PC-3 (cell line): ENCODE data around the gene NAPSA. TPM values are rescaled to one million over a fixed set of nuclear protein-coding genes. Genes with fewer than 3 reads are reported as not detected.

Source experiments
- ATAC-seq: fragments of 200-7000 bp; cut with Tn5 transposase; 2 replicates; pipeline ENCODE4 v1.9.1; 2020; ENCODE audit warnings: mild to moderate bottlenecking, moderate library complexity
- BruUV-seq: library from RNA; stranded (reverse); fragments of 400-500 nt; replicated peaks from 2 replicates; lab custom pipeline; 2021; lab: Mats Ljungman, UMichigan
- CTCF ChIA-PET: fragments of 300-600 bp; sonication (Branson Sonifier 250); formaldehyde crosslinking; loops from one replicate; lab custom pipeline; 2022; ENCODE audit warnings: antibody characterized with exemption; lab: Charles Lee
- POLR2A ChIA-PET: fragments of 300-600 bp; sonication (Branson Sonifier 250); formaldehyde crosslinking; loops from one replicate; lab custom pipeline; 2022; ENCODE audit warnings: antibody characterized with exemption; ENCODE audit not compliant: unreplicated experiment; lab: Charles Lee
- DNase-seq: peaks from one replicate; pipeline ENCODE4 v3.0.0-alpha.2; 2015
- H2AFZ ChIP-seq: fragments of 300-600 bp; sonication (generic); 2 replicates; pipeline ENCODE4 v1.6.0; 2016; ENCODE audit warnings: antibody characterized with exemption, low read length
- H3F3A ChIP-seq: fragments of 300-600 bp; sonication (generic); one replicate; pipeline ENCODE4 v1.6.0; 2017; ENCODE audit warnings: antibody characterized with exemption, low read length, control low read depth, mild to moderate bottlenecking; ENCODE audit not compliant: unreplicated experiment
- H3K27ac ChIP-seq: fragments of 300-600 bp; sonication (generic); 2 replicates; pipeline ENCODE4 v1.5.1; 2016; ENCODE audit warnings: mild to moderate bottlenecking, low read length
- H3K27me3 ChIP-seq: fragments of 300-600 bp; sonication (generic); 2 replicates; pipeline ENCODE4 v1.6.1; 2016; ENCODE audit warnings: low read length, mixed read lengths
- H3K36me3 ChIP-seq: fragments of 300-600 bp; sonication (generic); 2 replicates; pipeline ENCODE4 v1.6.1; 2016; ENCODE audit warnings: low read depth, mixed run types, low read length, mixed read lengths
- H3K4me1 ChIP-seq: fragments of 300-600 bp; sonication (generic); 2 replicates; pipeline ENCODE4 v1.5.1; 2016; ENCODE audit warnings: low read length; ENCODE audit not compliant: insufficient read depth
- H3K4me2 ChIP-seq: fragments of 300-600 bp; sonication (generic); 2 replicates; pipeline ENCODE4 v1.6.0; 2016; ENCODE audit warnings: low read length
- H3K4me3 ChIP-seq: fragments of 300-600 bp; sonication (generic); 2 replicates; pipeline ENCODE4 v1.5.1; 2016; ENCODE audit warnings: mild to moderate bottlenecking, low read length, mixed read lengths
- H3K79me2 ChIP-seq: fragments of 300-600 bp; sonication (generic); 2 replicates; pipeline ENCODE4 v1.6.1; 2017; ENCODE audit warnings: low read length, mixed read lengths
- H3K9ac ChIP-seq: fragments of 300-600 bp; sonication (generic); 2 replicates; pipeline ENCODE4 v1.6.0; 2016; ENCODE audit warnings: mild to moderate bottlenecking, low read length
- H3K9me2 ChIP-seq: fragments of 300-600 bp; sonication (generic); replicated peaks from 2 replicates; pipeline ENCODE4 v1.6.1; 2016; ENCODE audit warnings: mixed run types, low read length, mixed read lengths
- H3K9me3 ChIP-seq: fragments of 300-600 bp; sonication (generic); 2 replicates; pipeline ENCODE4 v1.6.1; 2016; ENCODE audit warnings: low read length, mixed read lengths
- H4K20me1 ChIP-seq: fragments of 300-600 bp; sonication (generic); 2 replicates; pipeline ENCODE4 v1.6.1; 2016; ENCODE audit warnings: low read length, mixed read lengths
- EZH2 ChIP-seq: fragments of 300-600 bp; sonication (generic); IDR thresholded peaks from one replicate; pipeline ENCODE4 v1.6.1; 2017; ENCODE audit warnings: antibody characterized with exemption, mild to moderate bottlenecking, low read length; ENCODE audit not compliant: unreplicated experiment
- EZH2phosphoT487 ChIP-seq: fragments of 300-600 bp; sonication (generic); IDR thresholded peaks from 2 replicates; pipeline ENCODE4 v1.6.1; 2018; ENCODE audit warnings: mild to moderate bottlenecking, antibody characterized with exemption, low read length, borderline replicate concordance
- intact Hi-C: fragments of 100-400 bp; cut with micrococcal nuclease; formaldehyde crosslinking; loops from 2 replicates; pipeline ENCODE4 v1.9.0; 2023
- total RNA-seq: library from RNA; depleted of rRNA; stranded (reverse); fragments of >200 nt; gene quantifications from 2 replicates; pipeline ENCODE4 v1.2.3, GENCODE V29; 2014
- TF ChIP-seq, protein P1 (sequence below): fragments of 300-600 bp; sonication (generic); conservative IDR thresholded peaks from 2 replicates; pipeline ENCODE4 v1.5.1; 2017; ENCODE audit warnings: antibody characterized with exemption, low read depth, mild to moderate bottlenecking, low read length

The NAPSA gene
- total RNA-seq, 1 experiment from 2014 or later: 3.0 TPM

DNA sequence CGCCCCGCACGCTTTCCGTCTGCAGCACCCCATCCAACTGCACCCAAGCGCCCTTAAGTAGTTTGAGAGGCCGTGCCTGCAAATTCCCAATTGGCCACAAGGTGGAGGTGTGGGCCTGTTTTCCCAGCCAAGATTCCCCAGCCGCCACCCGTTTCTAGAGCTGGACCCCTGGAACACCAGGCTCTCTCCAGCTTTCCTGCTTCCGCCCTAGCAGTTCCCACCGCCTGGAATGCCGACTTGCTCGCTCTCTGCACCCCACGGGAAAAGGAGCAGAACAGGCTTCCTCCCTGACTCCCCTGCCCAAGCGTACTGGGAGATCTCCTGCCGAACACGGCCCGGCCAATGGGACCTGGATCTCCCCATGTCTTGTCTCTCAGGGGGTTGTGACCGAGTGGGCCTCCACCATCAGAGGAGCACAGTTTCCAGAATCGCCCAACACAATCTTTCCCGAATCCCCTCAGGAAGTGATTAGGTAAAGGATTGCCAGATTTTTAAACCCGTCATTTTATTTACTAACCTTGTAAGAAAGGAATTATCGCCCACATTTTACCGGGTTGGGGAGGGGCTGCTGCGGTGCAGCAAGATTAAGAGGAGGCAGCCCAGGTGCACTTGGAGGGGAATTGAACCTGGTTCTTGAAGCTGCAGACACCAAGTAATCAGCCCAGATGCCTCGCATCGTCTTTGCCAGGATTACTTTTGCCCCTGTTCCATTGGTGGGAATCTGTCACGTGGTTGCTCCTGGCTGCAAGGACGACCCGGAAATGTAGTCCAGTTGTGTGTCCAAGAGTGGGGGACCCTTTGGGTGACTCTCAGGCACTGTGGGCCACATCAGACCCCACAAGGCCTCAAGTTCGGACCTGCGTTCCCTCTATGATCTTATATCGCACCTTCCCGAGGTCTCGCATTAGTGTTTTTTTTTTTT lies 3.5 kb upstream of the NAPSA start:
- Histone ChIP-seq H3K27me3 (no peaks in the 10 kb centered on the region), H3K9ac (peak overlapping the region; percentile 80), H3K4me3 (peak overlapping the region; percentile 86), H3K36me3 (no peaks in the 10 kb centered on the region), H3K27ac (0 out of 2 replicates have a peak overlapping the region, but pooled peaks have one; percentile 1), H3K4me1 (peaks cover 4% of the 10 kb centered on the region; the same call in 1 of the 2 replicates), H2AFZ (peak overlapping the region; percentile 99), H3F3A (no peaks in the 10 kb centered on the region), H3K9me2 (no peaks in the 10 kb centered on the region), H3K4me2 (peak overlapping the region; percentile 99), H4K20me1 (no peaks in the 10 kb centered on the region), H3K79me2 (no peaks in the 10 kb centered on the region), H3K9me3 (no peaks in the 10 kb centered on the region)
- ChIA-PET CTCF (interaction anchor here (0.6 to 1.4 kb wide), 5 partner anchors 11 to 117 kb away, joined by 4 to 9 read pairs (median 5); no protein-coding TSS in a partner anchor), POLR2A (no interaction called here)
- intact Hi-C loops: loop anchor here (1.0 to 2.0 kb wide), 2 partner anchors 92 to 414 kb away; no protein-coding TSS in a partner anchor
- ATAC-seq: peak; percentile 95
- peak; percentile 93 for DNase-seq
- TF ChIP-seq, protein P1, sequence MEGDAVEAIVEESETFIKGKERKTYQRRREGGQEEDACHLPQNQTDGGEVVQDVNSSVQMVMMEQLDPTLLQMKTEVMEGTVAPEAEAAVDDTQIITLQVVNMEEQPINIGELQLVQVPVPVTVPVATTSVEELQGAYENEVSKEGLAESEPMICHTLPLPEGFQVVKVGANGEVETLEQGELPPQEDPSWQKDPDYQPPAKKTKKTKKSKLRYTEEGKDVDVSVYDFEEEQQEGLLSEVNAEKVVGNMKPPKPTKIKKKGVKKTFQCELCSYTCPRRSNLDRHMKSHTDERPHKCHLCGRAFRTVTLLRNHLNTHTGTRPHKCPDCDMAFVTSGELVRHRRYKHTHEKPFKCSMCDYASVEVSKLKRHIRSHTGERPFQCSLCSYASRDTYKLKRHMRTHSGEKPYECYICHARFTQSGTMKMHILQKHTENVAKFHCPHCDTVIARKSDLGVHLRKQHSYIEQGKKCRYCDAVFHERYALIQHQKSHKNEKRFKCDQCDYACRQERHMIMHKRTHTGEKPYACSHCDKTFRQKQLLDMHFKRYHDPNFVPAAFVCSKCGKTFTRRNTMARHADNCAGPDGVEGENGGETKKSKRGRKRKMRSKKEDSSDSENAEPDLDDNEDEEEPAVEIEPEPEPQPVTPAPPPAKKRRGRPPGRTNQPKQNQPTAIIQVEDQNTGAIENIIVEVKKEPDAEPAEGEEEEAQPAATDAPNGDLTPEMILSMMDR: peak; percentile 91
- no peak for TF ChIP-seq EZH2phosphoT487
- TSS peak; percentile 93 for BruUV-seq

DNA sequence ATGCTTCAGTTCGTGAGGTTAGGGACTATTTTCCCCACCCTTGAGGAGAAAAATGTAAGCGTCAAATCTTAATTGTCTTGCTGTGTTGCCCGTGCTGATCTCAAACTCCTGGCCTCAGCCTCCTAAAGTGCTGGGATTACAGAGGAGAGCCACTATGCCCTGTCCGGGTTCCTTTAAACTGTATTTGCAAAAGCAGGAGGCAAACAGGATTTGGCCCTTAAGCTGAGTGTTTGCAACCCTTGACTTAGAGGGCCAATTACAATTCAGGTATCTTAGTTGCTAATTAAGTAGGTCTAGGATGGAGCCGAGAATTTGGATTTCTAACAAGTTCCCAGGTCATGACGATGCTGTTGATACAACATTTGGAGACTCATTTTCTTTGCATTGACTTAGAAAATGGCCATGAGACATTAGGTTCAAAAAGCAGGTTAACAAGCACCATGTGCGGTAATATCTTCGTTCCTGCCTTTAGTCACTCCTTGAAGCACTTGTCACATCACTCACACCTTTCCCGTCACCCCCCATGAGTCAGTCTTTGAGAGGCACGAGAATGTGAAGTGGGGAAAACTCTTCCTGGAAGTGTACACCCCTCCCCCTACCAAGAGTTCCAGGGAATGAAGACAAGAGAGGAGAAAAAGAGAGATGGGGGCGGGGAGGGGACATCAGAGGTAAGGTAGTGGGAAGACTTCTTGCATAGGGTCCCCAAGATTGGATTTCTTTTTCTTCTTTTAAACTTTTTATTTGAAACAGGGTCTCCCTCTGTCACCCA lies 2.6 kb downstream of the NAPSA start:
- no peaks in the 10 kb centered on the region for H3K9me2 ChIP-seq
- no peak overlapping the region for H3K9ac ChIP-seq
- ATAC-seq (no peak), DNase-seq (no peak)
- no peak overlapping the region for H3K4me2 ChIP-seq
- CTCF ChIA-PET: no interaction called here
- no peaks in the 10 kb centered on the region for H3K36me3 ChIP-seq
- no peaks in the 10 kb centered on the region for H3K4me1 ChIP-seq
- H2AFZ ChIP-seq: no peak overlapping the region
- H3F3A ChIP-seq: no peaks in the 10 kb centered on the region
- BruUV-seq: no TSS peak
- no peak for TF ChIP-seq EZH2
- H3K9me3 ChIP-seq: no peaks in the 10 kb centered on the region
- no peaks in the 10 kb centered on the region for H3K79me2 ChIP-seq
- no peak overlapping the region for H3K4me3 ChIP-seq
- no peaks in the 10 kb centered on the region for H4K20me1 ChIP-seq
- no peaks in the 10 kb centered on the region for H3K27me3 ChIP-seq
- intact Hi-C loops: no loop called here
- POLR2A ChIA-PET: no interaction called here
- no peak overlapping the region for H3K27ac ChIP-seq

DNA sequence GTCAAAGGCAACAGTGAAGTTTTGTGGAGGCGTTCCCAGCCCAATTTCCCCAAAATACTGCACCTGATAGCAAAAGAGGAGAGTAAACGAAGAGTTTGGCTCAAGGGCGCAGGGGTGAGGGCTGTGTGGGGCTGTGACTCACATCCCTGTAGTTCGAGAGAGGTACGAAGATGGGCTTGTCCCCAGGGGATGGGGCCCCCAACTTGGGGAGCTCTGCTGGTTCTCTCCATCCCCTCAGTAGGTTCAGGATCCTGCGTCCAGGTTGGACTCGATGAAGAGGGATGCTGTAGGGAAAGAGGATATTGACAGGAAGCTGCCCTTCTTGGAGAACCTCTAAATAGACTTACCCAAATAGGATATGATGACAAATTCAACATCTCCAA lies 3.4 kb downstream of the NAPSA start:
- BruUV-seq: no TSS peak
- no peaks in the 10 kb centered on the region; the same call in 1 of the 2 replicates for H3K4me1 ChIP-seq
- DNase-seq (no peak), ATAC-seq (no peak)
- no peaks in the 10 kb centered on the region for H4K20me1 ChIP-seq
- ChIA-PET POLR2A (no interaction called here), CTCF (no interaction called here)
- no peaks in the 10 kb centered on the region for H3K9me2 ChIP-seq
- no peaks in the 10 kb centered on the region for H3K9me3 ChIP-seq
- no peak overlapping the region for H3K4me3 ChIP-seq
- H3K79me2 ChIP-seq: no peaks in the 10 kb centered on the region
- H3F3A ChIP-seq: no peaks in the 10 kb centered on the region
- no peak overlapping the region for H2AFZ ChIP-seq
- TF ChIP-seq EZH2: no peak
- TF ChIP-seq, protein P1: no peak
- TF ChIP-seq EZH2phosphoT487: no peak
- H3K27ac ChIP-seq: no peak overlapping the region
- no peak overlapping the region for H3K4me2 ChIP-seq
- no peaks in the 10 kb centered on the region for H3K36me3 ChIP-seq
- intact Hi-C loops: no loop called here
- H3K9ac ChIP-seq: no peak overlapping the region
- H3K27me3 ChIP-seq: no peaks in the 10 kb centered on the region
